ENCODE measurements around the gene NRIP3. TPM values are rescaled to one million over a fixed set of nuclear protein-coding genes. Genes with fewer than 3 reads are reported as not detected.
"Not testable (repeated sequence)": the region's sequence is repeated elsewhere in the genome, so short reads cannot be mapped to it uniquely, and the experiment has no call there.

The NRIP3 gene
- total RNA-seq, 2 donors from 2014 or later = 0.27 to 6.0 TPM

GRCh38 chr11:9017773-9018172, 14.0 kb upstream of the NRIP3 start:
- DNase-seq (ENCODE audit: low spot score) = no peak
- Histone ChIP-seq H3K4me1 (replicated peaks) (no peaks in the 10 kb centered on the region), H3K36me3 (no peaks in the 10 kb centered on the region), H3K4me3 (no peak overlapping the region), H3K27ac (no peak overlapping the region), H3K9me3 (no peaks in the 10 kb centered on the region), H3K27me3 (replicated peaks; ENCODE audit: insufficient read depth) (peaks cover 2% of the 10 kb centered on the region)
- intact Hi-C loops (cut with DNase I) = loop anchor here (2.0 kb wide), 1 partner anchor 119 kb away; no protein-coding TSS in a partner anchor
- WGBS = 85% methylated on average over 5 of the region's 5 CpGs
- TF ChIP-seq POLR2A (IDR thresholded peaks at IDR 0.05) = no peak
- no peak for TF ChIP-seq CTCF (IDR thresholded peaks at IDR 0.05)

- H3K4me1 ChIP-seq (replicated peaks) = no peaks in the 10 kb centered on the region
- H3K9me3 ChIP-seq = no peaks in the 10 kb centered on the region
- TF ChIP-seq CTCF (IDR thresholded peaks at IDR 0.05) (no peak), POLR2AphosphoS5 (IDR thresholded peaks at IDR 0.05) (no peak), POLR2A (IDR thresholded peaks at IDR 0.05) (no peak)
- peaks cover 2% of the 10 kb centered on the region for H3K27me3 ChIP-seq (replicated peaks; ENCODE audit: insufficient read depth)
- no peak overlapping the region for H3K4me3 ChIP-seq
- WGBS = 83% methylated on average over 6 of the region's 6 CpGs
- intact Hi-C loops (cut with DNase I) = loop anchor here (2.0 kb wide), 1 partner anchor 120 kb away; no protein-coding TSS in a partner anchor
- H3K36me3 ChIP-seq = no peaks in the 10 kb centered on the region
- H3K27ac ChIP-seq = no peak overlapping the region
- no peak for DNase-seq (ENCODE audit: low spot score)
Measured at GRCh38 chr11:9016916-9017642, 13.3 kb upstream of the NRIP3 start.

GRCh38 chr11:9015677-9016076, 11.9 kb upstream of the NRIP3 start:
- Histone ChIP-seq H3K27ac (no peak overlapping the region), H3K9me3 (no peaks in the 10 kb centered on the region), H3K4me1 (replicated peaks) (no peaks in the 10 kb centered on the region), H3K36me3 (no peaks in the 10 kb centered on the region), H3K4me3 (no peak overlapping the region), H3K27me3 (replicated peaks; ENCODE audit: insufficient read depth) (peaks cover 2% of the 10 kb centered on the region)
- intact Hi-C loops (cut with DNase I) = loop anchor here (2.0 kb wide), 1 partner anchor 121 kb away; no protein-coding TSS in a partner anchor
- 11% methylated on average over 4 of the region's 4 CpGs for WGBS
- DNase-seq (ENCODE audit: low spot score) = peak; percentile 75
- TF ChIP-seq CTCF (IDR thresholded peaks at IDR 0.05) (peak; percentile 51 to 78 (median 72)), POLR2A (IDR thresholded peaks at IDR 0.05) (no peak), POLR2AphosphoS5 (IDR thresholded peaks at IDR 0.05) (peak; percentile 64)

DNA sequence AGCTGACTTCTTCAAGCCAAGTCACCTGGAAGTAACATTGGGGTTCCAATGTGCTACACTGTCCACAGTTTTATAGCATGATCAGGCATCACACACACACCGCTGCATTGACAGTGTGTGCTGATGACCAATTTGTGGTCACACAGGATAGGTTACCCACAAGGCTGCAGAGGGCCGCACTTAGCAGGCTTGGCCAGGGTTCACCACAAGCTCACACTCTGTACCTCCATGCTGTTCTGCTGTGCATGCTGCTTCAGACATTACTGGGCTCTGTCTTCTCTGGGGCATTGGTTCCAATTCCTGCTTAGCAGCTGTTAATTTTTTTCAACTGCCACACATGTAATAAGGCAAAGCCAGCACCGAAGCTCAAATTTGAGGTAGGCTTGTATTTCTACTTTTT, 11.0 kb upstream of the NRIP3 start:
- no peak for DNase-seq (ENCODE audit: low spot score)
- intact Hi-C loops (cut with DNase I) = no loop called here
- Histone ChIP-seq H3K4me3 (no peak overlapping the region), H3K27ac (no peak overlapping the region), H3K36me3 (no peaks in the 10 kb centered on the region), H3K4me1 (replicated peaks) (no peaks in the 10 kb centered on the region), H3K27me3 (replicated peaks; ENCODE audit: insufficient read depth) (no peaks in the 10 kb centered on the region), H3K9me3 (no peaks in the 10 kb centered on the region)
- TF ChIP-seq POLR2A (IDR thresholded peaks at IDR 0.05) (no peak), CTCF (IDR thresholded peaks at IDR 0.05) (no peak), POLR2AphosphoS5 (IDR thresholded peaks at IDR 0.05) (no peak)
- 89% methylated on average over 3 of the region's 3 CpGs for WGBS

- no peaks in the 10 kb centered on the region for H3K27me3 ChIP-seq (replicated peaks; ENCODE audit: insufficient read depth)
- intact Hi-C loops (cut with DNase I) = no loop called here
- no peaks in the 10 kb centered on the region for H3K9me3 ChIP-seq
- DNase-seq (ENCODE audit: low spot score) = no peak
- H3K4me3 ChIP-seq = no peak overlapping the region
- 89% methylated on average over 4 of the region's 4 CpGs for WGBS
- H3K27ac ChIP-seq = no peak overlapping the region
- TF ChIP-seq POLR2A (IDR thresholded peaks at IDR 0.05) (no peak), CTCF (IDR thresholded peaks at IDR 0.05) (no peak), POLR2AphosphoS5 (IDR thresholded peaks at IDR 0.05) (no peak)
- no peaks in the 10 kb centered on the region for H3K36me3 ChIP-seq
- H3K4me1 ChIP-seq (replicated peaks) = no peaks in the 10 kb centered on the region
Measured at GRCh38 chr11:9013373-9013772, 9.6 kb upstream of the NRIP3 start.

GRCh38 chr11:9009538-9009937, 5.7 kb upstream of the NRIP3 start:
- intact Hi-C loops (cut with DNase I); H3K9me3 ChIP-seq; H3K27me3 ChIP-seq (replicated peaks; ENCODE audit: insufficient read depth); H3K36me3 ChIP-seq; DNase-seq (ENCODE audit: low spot score); H3K4me3 ChIP-seq; H3K27ac ChIP-seq; H3K4me1 ChIP-seq (replicated peaks): not testable (repeated sequence)
- 47% methylated on average over 1 of the region's 1 CpG for WGBS

All from prostate gland (tissue), 2 donors.